Glutamatergic neuron (in vitro differentiated cells): Measurements from ENCODE around the gene CRIP1. TPM values are rescaled to one million over a fixed set of nuclear protein-coding genes. Genes with fewer than 3 reads are reported as not detected.

Source experiments
- DNase-seq: peaks from one replicate; pipeline ENCODE4 v3.0.0; 2022
- H3K27ac Mint-ChIP-seq: one replicate; pipeline ENCODE4 v1.8.0; 2020; ENCODE audit warnings: mild to moderate bottlenecking, mixed read lengths, inconsistent platforms; ENCODE audit not compliant: unreplicated experiment
- H3K27me3 Mint-ChIP-seq: one replicate; pipeline ENCODE4 v1.8.0; 2020; ENCODE audit warnings: mild to moderate bottlenecking, moderate library complexity, mixed read lengths, inconsistent platforms; ENCODE audit not compliant: unreplicated experiment
- H3K36me3 Mint-ChIP-seq: one replicate; pipeline ENCODE4 v1.8.0; 2020; ENCODE audit warnings: mild to moderate bottlenecking, mixed read lengths, inconsistent platforms; ENCODE audit not compliant: unreplicated experiment
- H3K4me1 Mint-ChIP-seq: one replicate; pipeline ENCODE4 v1.8.0; 2020; ENCODE audit warnings: mild to moderate bottlenecking, low read depth, mixed read lengths, inconsistent platforms; ENCODE audit not compliant: unreplicated experiment
- H3K4me3 Mint-ChIP-seq: one replicate; pipeline ENCODE4 v1.8.0; 2020; ENCODE audit warnings: mild to moderate bottlenecking, mixed read lengths, inconsistent platforms; ENCODE audit not compliant: unreplicated experiment
- H3K9me3 Mint-ChIP-seq: one replicate; pipeline ENCODE4 v1.8.0; 2020; ENCODE audit warnings: mild to moderate bottlenecking, moderate library complexity, mixed read lengths, inconsistent platforms; ENCODE audit not compliant: unreplicated experiment
- total RNA-seq: library from RNA; stranded (reverse); fragmentation: NEBNext Ultra II Directional; extraction: Animal tissue kit (Norgen Biotek cat#: 25700); gene quantifications from one replicate; pipeline ENCODE4 v1.2.1, GENCODE V29; 2021; ENCODE audit not compliant: unreplicated experiment
- TF ChIP-seq, protein P1 (sequence below): fragments of 200-600 bp; sonication (generic); IDR thresholded peaks from one replicate; pipeline ENCODE4 v1.5.0; 2021; ENCODE audit not compliant: partially characterized antibody, unreplicated experiment

CRIP1 gene
- total RNA-seq, 1 donor from 2014 or later, result 49.3 TPM

DNA sequence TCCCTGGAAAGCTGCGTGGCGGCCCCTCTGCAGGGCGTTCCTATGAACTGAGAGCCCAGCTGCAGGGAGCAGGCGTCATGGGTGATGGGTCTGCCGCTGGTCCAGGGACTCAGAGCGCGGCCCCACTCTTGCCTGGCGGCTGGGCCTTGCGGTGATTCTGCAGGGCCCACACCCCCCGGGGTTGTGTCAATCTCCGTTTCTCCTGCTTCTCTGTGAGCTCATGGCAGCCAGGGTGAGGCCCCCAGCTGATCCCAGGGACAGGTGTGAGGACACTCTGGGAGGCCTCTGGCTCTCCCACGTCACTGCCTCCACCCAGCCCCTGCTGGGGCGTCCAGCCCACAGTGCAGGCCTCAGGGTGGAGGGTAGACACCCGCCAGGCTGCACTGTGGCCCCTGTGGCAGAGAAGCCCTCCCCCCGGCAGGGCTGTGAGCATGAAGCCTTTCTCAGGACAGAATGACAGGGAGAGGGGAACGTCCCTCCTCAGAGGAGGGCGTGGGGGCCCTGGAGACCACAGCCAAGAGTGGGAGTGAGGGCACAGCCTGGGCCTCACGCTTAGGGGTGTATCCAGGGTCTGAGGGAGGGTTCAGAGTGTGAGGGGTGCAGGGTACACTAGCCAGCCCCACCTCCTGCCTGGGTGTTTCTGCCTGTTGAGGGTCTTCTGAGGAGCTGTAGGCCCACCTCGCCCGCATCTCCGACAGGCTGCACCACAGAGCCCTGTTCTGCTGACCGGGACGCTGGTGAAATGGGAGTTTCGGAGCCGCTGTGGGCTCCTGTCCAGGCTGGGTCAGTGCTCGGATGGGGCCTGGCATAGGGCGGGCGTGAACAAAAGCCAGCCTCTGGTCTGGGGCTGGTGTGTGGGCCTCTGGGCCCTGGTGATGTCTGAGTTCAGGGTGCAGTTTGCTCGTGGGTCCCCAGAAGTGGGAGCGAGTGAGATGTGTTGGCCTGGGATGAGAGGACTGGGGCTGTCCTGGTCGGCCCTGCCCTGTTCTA lies 38.7 kb upstream of the CRIP1 start:
- Mint-ChIP-seq H3K36me3 (no peaks in the 10 kb centered on the region), H3K27me3 (peaks cover 10% of the 10 kb centered on the region), H3K27ac (no peak overlapping the region), H3K9me3 (peaks cover 6% of the 10 kb centered on the region), H3K4me1 (peaks cover 3% of the 10 kb centered on the region), H3K4me3 (no peak overlapping the region)
- TF ChIP-seq, protein P1, sequence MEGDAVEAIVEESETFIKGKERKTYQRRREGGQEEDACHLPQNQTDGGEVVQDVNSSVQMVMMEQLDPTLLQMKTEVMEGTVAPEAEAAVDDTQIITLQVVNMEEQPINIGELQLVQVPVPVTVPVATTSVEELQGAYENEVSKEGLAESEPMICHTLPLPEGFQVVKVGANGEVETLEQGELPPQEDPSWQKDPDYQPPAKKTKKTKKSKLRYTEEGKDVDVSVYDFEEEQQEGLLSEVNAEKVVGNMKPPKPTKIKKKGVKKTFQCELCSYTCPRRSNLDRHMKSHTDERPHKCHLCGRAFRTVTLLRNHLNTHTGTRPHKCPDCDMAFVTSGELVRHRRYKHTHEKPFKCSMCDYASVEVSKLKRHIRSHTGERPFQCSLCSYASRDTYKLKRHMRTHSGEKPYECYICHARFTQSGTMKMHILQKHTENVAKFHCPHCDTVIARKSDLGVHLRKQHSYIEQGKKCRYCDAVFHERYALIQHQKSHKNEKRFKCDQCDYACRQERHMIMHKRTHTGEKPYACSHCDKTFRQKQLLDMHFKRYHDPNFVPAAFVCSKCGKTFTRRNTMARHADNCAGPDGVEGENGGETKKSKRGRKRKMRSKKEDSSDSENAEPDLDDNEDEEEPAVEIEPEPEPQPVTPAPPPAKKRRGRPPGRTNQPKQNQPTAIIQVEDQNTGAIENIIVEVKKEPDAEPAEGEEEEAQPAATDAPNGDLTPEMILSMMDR, result no peak
- peak; percentile 24 for DNase-seq

- peaks cover 6% of the 10 kb centered on the region for H3K9me3 Mint-ChIP-seq
- H3K27me3 Mint-ChIP-seq, result peaks cover 12% of the 10 kb centered on the region
- H3K36me3 Mint-ChIP-seq, result no peaks in the 10 kb centered on the region
Observed at GRCh38 chr14:105448706-105449111, 38.0 kb upstream of the CRIP1 start.

GRCh38 chr14:105449276-105450122 lies 37.2 kb upstream of the CRIP1 start:
- Mint-ChIP-seq H3K4me1 (peaks cover 3% of the 10 kb centered on the region), H3K27ac (no peak overlapping the region), H3K36me3 (no peaks in the 10 kb centered on the region)

More at GRCh38 chr14:105448706-105449111, 38.0 kb upstream of the CRIP1 start:
- peaks cover 3% of the 10 kb centered on the region for H3K4me1 Mint-ChIP-seq
- H3K27ac Mint-ChIP-seq, result no peak overlapping the region
- DNase-seq, result peak; percentile 81
- no peak overlapping the region for H3K4me3 Mint-ChIP-seq
- TF ChIP-seq, protein P1, result peak; percentile 92

GRCh38 chr14:105450123-105450505 lies 36.6 kb upstream of the CRIP1 start:
- Mint-ChIP-seq H3K4me1 (peaks cover 3% of the 10 kb centered on the region), H3K9me3 (peaks cover 6% of the 10 kb centered on the region), H3K36me3 (no peaks in the 10 kb centered on the region), H3K27ac (no peak overlapping the region), H3K27me3 (peaks cover 8% of the 10 kb centered on the region), H3K4me3 (no peak overlapping the region)
- TF ChIP-seq, protein P1, result no peak
- no peak for DNase-seq

More at GRCh38 chr14:105449276-105450122, 37.2 kb upstream of the CRIP1 start:
- Mint-ChIP-seq H3K4me3 (no peak overlapping the region), H3K27me3 (peaks cover 8% of the 10 kb centered on the region), H3K9me3 (peaks cover 6% of the 10 kb centered on the region)
- DNase-seq, result peak; percentile 17
- TF ChIP-seq, protein P1, result no peak
